Measurements from ENCODE around the gene COBL.

Gene COBL

GRCh38 chr7:51286401-51286800 lies 30.2 kb downstream of the COBL start:
- TF ChIP-seq CTCF (IDR thresholded peaks at IDR 0.05; ENCODE audit: low read depth, low read length): no peak
- H3K4me3 ChIP-seq (ENCODE audit: low read depth, low read length): no peak overlapping the region

- no peak for TF ChIP-seq CTCF (IDR thresholded peaks at IDR 0.05; ENCODE audit: low read depth, low read length)
Observed at GRCh38 chr7:51280156-51280555, 36.5 kb downstream of the COBL start.

GRCh38 chr7:51279391-51280023 lies 37.1 kb downstream of the COBL start:
- TF ChIP-seq CTCF (IDR thresholded peaks at IDR 0.05; ENCODE audit: low read depth, low read length): no peak
- H3K4me3 ChIP-seq (ENCODE audit: low read depth, low read length): no peak overlapping the region

More at GRCh38 chr7:51280156-51280555, 36.5 kb downstream of the COBL start:
- no peak overlapping the region for H3K4me3 ChIP-seq (ENCODE audit: low read depth, low read length)

- no peak for TF ChIP-seq CTCF (IDR thresholded peaks at IDR 0.05; ENCODE audit: low read depth, low read length)
Observed at GRCh38 chr7:51278797-51279196, 37.8 kb downstream of the COBL start.

GRCh38 chr7:51276967-51277366 lies 39.6 kb downstream of the COBL start:
- H3K4me3 ChIP-seq (ENCODE audit: low read depth, low read length): no peak overlapping the region
- no peak for TF ChIP-seq CTCF (IDR thresholded peaks at IDR 0.05; ENCODE audit: low read depth, low read length)

More at GRCh38 chr7:51278797-51279196, 37.8 kb downstream of the COBL start:
- H3K4me3 ChIP-seq (ENCODE audit: low read depth, low read length): no peak overlapping the region

- no peak for TF ChIP-seq CTCF (IDR thresholded peaks at IDR 0.05; ENCODE audit: low read depth, low read length)
- H3K4me3 ChIP-seq (ENCODE audit: low read depth, low read length): no peak overlapping the region
Observed at GRCh38 chr7:51276091-51276605, 40.5 kb downstream of the COBL start.

- no peak for TF ChIP-seq CTCF (IDR thresholded peaks at IDR 0.05; ENCODE audit: low read depth, low read length)
- no peak overlapping the region for H3K4me3 ChIP-seq (ENCODE audit: low read depth, low read length)
Observed at GRCh38 chr7:51275532-51275931, 41.1 kb downstream of the COBL start.
